HG03025 (cell line): ENCODE measurements around the gene NECAP2.

Source experiments
- ATAC-seq: cut with Tn5 transposase; IDR thresholded peaks from one replicate; pipeline ENCODE4 v1.9.1; 2021; ENCODE audit warnings: mild to moderate bottlenecking, moderate library complexity; ENCODE audit not compliant: unreplicated experiment, low FRiP score

Gene NECAP2, protein sequence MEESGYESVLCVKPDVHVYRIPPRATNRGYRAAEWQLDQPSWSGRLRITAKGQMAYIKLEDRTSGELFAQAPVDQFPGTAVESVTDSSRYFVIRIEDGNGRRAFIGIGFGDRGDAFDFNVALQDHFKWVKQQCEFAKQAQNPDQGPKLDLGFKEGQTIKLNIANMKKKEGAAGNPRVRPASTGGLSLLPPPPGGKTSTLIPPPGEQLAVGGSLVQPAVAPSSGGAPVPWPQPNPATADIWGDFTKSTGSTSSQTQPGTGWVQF

GRCh38 chr1:16440470-16441281 is at the start of gene NECAP2:
Gene NECAP2, plus strand, starts transcription at chr1:16440724. Its CDS starts 38 bp downstream, at chr1:16440762.
- ATAC-seq: peak; percentile 66

DNA sequence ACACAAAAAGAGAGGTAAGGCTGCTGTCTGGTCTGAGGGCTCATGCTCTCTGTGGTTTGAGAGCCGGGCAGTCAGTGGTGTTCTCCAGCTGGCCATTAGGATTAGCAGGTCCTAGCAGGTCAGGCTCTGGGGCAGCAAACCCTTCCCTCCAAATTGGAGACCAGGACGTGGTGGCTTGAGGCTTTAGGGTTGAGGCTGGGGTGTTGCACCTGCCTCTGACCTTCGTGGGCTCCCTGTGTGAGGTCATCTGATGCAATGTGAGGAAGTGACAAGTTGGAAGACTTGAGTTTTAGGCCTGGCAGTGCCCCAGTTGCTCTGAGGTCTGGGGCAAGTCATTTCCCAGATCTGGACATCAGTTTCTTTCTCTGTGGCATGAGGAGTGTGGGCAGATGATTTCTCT is 49.1 kb upstream of the NECAP2 start:
- no peak for ATAC-seq

GRCh38 chr1:16392740-16393569 is 47.6 kb upstream of the NECAP2 start:
- ATAC-seq: no peak

DNA sequence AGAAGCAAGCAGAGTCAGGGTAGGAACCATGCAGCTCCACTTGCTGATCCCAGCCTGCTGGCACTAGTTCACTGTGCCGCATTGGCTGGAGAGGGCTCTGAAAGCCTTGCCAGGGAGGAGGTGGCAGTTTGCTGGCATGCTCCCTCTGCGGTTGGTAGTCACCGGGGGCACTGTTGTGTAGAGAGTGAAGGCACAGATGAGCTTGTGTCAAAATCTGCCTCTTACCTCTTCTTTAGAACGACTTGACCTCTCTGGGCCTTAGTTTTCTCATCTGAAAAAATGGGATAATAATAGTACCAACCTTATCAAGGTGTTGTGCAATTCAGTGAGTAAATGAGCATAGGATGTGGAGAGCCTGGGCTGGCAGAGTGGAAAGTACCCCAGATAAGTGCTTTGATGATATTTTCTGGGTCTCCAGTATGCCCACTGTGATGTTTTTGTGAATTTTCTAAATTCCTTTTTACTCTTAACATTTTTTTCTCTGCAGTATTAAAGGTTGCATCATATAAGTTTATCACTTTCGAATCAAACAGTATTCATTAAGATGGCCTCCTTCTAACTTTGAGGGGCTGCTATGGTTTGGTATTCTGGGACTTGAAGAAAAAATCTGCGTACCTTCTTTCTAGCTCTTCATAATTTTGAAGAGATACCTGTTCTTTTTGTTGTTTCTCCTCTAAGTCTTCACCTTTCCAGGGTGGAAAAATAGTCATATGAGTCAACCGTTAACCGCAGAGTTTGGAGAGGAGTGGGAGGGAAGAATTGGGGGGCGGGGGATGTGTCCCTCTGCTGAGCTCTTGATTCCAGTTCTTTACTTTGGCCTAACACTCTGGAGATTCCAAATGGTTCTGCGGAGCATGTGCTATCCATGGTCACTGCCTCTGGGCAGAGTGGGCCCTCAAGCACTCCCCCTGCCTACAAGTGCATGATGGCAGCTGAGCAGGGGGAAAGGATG is 46.7 kb upstream of the NECAP2 start:
- ATAC-seq: no peak

DNA sequence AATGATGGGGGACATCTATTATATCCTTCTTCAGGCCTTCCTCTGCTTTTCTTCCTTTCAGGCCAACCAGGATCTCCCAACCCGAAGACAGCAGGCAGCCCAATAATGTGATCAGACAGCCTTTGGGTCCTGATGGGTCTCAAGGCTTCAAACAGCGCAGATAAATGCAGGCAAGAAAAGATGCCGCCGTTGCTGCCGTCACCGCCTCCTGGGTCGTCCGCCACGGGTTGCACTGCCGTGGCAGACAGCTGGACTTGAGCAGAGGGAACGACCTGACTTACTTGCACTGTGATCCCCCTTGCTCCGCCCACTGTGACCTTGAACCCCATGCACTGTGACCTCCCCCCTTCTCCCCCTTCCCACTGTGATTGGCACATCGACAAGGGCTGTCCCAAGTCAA is 45.5 kb upstream of the NECAP2 start:
- no peak for ATAC-seq

DNA sequence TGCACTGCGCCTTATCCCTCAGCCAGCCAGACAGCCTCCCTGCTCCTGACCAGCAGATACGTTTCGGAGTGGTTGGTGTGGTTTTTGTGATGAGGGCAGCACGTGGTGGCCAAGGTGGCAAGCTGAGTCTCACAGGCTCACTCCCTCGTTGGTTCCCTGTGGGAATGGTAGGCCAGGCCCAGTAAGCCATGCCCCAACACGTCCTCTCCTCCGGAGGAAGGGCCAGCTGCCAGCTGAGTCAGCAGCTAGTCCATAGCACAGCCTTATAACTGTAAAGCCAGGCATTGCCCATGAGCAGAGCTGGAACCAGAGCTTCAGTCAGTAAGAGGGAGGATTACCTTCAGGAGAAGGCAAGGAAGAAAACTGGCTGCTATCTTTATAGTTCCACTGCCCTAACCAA is 43.9 kb upstream of the NECAP2 start:
- no peak for ATAC-seq

DNA sequence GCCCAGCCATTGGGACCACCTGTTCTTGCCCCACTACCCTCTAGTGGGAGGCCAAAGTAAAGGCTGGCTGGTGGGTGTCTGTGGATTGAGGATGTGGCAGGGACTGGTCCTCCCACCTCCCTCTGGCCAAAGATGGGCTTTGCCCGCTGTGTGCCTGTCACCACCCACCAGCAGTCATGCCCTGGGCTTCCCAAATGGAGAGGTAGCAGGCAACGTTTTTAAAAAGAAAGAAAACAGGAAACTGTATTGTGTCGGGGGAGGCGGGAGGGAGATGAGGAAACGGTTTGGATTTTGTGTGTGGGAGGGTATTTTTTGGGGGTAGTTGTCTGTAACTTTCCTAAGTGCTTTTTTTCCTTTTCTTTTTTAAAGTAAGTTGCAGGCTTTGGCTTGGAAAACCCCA is 43.4 kb upstream of the NECAP2 start:
- ATAC-seq: no peak

GRCh38 chr1:16398371-16398953 is 42.1 kb upstream of the NECAP2 start:
- ATAC-seq: no peak

GRCh38 chr1:16402742-16403141 is 37.8 kb upstream of the NECAP2 start:
- ATAC-seq: no peak

DNA sequence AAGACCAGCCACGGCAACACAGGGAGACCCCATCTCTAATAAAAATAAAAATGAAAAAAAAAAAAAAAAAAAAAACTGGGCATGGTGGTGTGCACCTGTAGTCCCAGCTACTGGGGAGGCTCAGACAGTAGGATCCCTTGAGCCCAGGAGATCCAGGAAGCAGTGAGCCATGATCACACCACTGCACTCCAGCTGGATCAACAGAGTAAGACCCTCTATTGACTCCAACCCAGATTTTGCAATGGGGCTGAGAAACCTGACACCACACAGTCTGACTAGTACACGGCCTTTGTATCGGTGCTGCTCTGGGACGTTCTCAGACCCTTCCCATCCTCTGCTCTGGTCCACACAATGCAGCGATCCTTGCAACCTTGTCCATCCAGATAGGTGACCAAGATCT is 35.1 kb upstream of the NECAP2 start:
- ATAC-seq: no peak

- ATAC-seq: no peak
Measured at GRCh38 chr1:16406868-16407267, 33.7 kb upstream of the NECAP2 start.

- ATAC-seq: no peak
Measured at GRCh38 chr1:16409536-16410152, 30.9 kb upstream of the NECAP2 start.

DNA sequence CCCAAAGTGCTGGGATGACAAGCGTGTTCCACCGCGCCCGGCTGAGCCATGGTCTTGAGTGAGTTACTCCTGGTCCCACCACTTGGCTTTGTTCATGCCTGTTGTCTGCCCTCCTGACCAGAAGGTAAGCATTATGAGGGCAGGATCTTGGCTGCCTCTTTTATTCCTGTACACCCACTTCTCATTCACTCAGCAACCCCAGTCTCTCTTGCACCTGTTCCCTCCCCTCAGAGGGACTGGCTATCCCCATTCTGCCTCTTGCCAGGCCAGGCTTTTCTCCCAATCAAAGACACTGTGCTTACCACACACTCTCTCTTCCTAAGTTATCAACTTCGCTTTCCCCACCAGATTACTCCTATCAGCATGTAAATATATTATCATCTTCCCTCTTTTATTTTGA is 29.7 kb upstream of the NECAP2 start:
- no peak for ATAC-seq

DNA sequence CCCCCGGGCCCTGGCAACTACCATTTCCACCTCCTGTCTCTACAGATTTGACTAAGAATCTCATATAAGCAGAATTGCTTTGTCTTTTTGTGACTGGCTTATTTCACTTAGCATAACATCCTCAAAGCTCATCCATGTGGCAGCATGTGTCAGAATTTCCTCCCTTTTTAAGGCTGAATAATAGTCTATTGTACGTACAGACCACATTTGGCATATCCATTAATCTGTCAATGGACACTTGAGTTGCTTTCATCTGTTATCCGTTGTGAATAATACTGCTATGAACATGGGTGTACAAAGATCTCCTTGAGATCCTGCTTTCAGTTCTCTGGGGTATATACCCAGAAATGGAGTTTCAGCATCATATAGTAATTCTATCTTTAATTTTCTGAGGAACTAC is 27.3 kb upstream of the NECAP2 start:
- no peak for ATAC-seq

- no peak for ATAC-seq
Measured at GRCh38 chr1:16418823-16419425, 21.6 kb upstream of the NECAP2 start.

- peak; percentile 49 for ATAC-seq
Measured at GRCh38 chr1:16420424-16421118, 20.0 kb upstream of the NECAP2 start.

GRCh38 chr1:16421201-16421600 is 19.3 kb upstream of the NECAP2 start:
- ATAC-seq: no peak

DNA sequence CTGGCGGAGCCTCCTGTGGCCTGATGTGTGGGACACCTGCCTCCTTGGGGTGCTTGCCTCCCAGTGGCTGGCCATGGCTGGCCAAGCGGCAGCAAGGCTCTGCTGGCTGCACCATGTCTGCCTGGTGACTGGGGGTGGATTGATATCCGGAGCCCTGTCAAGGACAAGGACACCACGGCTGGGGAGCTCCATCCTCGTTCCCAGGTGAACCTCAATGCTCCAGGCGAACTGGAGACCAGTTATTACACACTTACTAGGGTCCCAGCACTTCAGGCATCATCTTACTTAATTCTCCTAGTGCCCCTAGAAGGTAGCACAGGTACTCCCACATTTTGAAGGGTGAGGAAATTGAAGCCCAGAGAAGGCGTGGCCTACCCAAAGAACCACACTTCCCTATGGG is 18.5 kb upstream of the NECAP2 start:
- ATAC-seq: no peak
